Mucosa of gallbladder (tissue), 1 donor: ENCODE results near the gene CD96. TPM values are rescaled to one million over a fixed set of nuclear protein-coding genes. Genes with fewer than 3 reads are reported as not detected.
"Not testable (repeated sequence)": the region's sequence is repeated elsewhere in the genome, so short reads cannot be mapped to it uniquely, and the experiment has no call there.

ENCODE experiments used
- DNase-seq: peaks from one replicate; pipeline ENCODE4 v3.0.0-alpha.2; 2020; ENCODE audit warnings: low spot score
- total RNA-seq: library from RNA; stranded (reverse); gene quantifications from one replicate; pipeline ENCODE4 v1.2.1, GENCODE V29; 2021
- donor health status: DM: no; HTN: no; CAD: no.

CD96 gene
- 7.5 TPM for total RNA-seq

- DNase-seq = peak; percentile 49
Observed at GRCh38 chr3:111541911-111542483, at the start of gene CD96. TSS of gene CD96 (plus strand) at chr3:111542197. CDS start at chr3:111542249, 52 bp downstream.

- no peak for DNase-seq
Observed at GRCh38 chr3:111493276-111493675, 48.7 kb upstream of the CD96 start.

GRCh38 chr3:111496894-111497559 lies 45.0 kb upstream of the CD96 start:
- DNase-seq = no peak

GRCh38 chr3:111498022-111498421 lies 44.0 kb upstream of the CD96 start:
- DNase-seq = no peak

- no peak for DNase-seq
Observed at GRCh38 chr3:111506435-111506834, 35.6 kb upstream of the CD96 start.

GRCh38 chr3:111509308-111509707 lies 32.7 kb upstream of the CD96 start:
- DNase-seq = no peak

GRCh38 chr3:111517801-111518200 lies 24.2 kb upstream of the CD96 start:
- DNase-seq = no peak

GRCh38 chr3:111519178-111519855 lies 22.7 kb upstream of the CD96 start:
- peak; percentile 66 for DNase-seq

- no peak for DNase-seq
Observed at GRCh38 chr3:111521891-111522290, 20.1 kb upstream of the CD96 start.

GRCh38 chr3:111524486-111524885 lies 17.5 kb upstream of the CD96 start:
- DNase-seq = not testable (repeated sequence)

- no peak for DNase-seq
Observed at GRCh38 chr3:111531446-111531845, 10.6 kb upstream of the CD96 start.

- no peak for DNase-seq
Observed at GRCh38 chr3:111534701-111535100, 7.3 kb upstream of the CD96 start.

GRCh38 chr3:111538111-111538510 lies 3.9 kb upstream of the CD96 start:
- DNase-seq = no peak

GRCh38 chr3:111538681-111539083 lies 3.3 kb upstream of the CD96 start:
- DNase-seq = no peak

- peak; percentile 69 for DNase-seq
Observed at GRCh38 chr3:111539351-111540331, 2.4 kb upstream of the CD96 start.

- no peak for DNase-seq
Observed at GRCh38 chr3:111541391-111541790, 606 bp upstream of the CD96 start.

- DNase-seq = no peak
Observed at GRCh38 chr3:111542611-111543300, 759 bp downstream of the CD96 start.

- no peak for DNase-seq
Observed at GRCh38 chr3:111545349-111545748, 3.4 kb downstream of the CD96 start.

GRCh38 chr3:111547631-111548030 lies 5.6 kb downstream of the CD96 start:
- no peak for DNase-seq

- no peak for DNase-seq
Observed at GRCh38 chr3:111548092-111548491, 6.1 kb downstream of the CD96 start.

- DNase-seq = no peak
Observed at GRCh38 chr3:111548756-111549155, 6.8 kb downstream of the CD96 start.
